Neuronal stem cell (in vitro differentiated cells): ENCODE data around the gene TNIK.

ENCODE experiments used
- DNase-seq: peaks from one replicate; pipeline ENCODE4 v3.0.0-alpha.2; 2013; ENCODE audit warnings: low spot score
- H2AFZ ChIP-seq: one replicate; pipeline ENCODE4 v1.6.1; 2013; ENCODE audit warnings: mild to moderate bottlenecking, low read length, inconsistent platforms
- H2AK5ac ChIP-seq: 2 replicates; pipeline ENCODE4 v1.6.1; 2013; ENCODE audit warnings: low read depth, mild to moderate bottlenecking, inconsistent platforms, low read length, moderate library complexity, mixed read lengths
- H2BK120ac ChIP-seq: 2 replicates; pipeline ENCODE4 v1.6.1; 2013; ENCODE audit warnings: low read depth, mild to moderate bottlenecking, inconsistent platforms, low read length, moderate library complexity, mixed read lengths
- H2BK12ac ChIP-seq: one replicate; pipeline ENCODE4 v1.6.1; 2013; ENCODE audit warnings: low read length, inconsistent platforms
- H2BK15ac ChIP-seq: 2 replicates; pipeline ENCODE4 v1.6.1; 2013; ENCODE audit warnings: mild to moderate bottlenecking, low read length, inconsistent platforms, mixed read lengths
- H2BK5ac ChIP-seq: one replicate; pipeline ENCODE4 v1.6.1; 2013; ENCODE audit warnings: inconsistent platforms, mild to moderate bottlenecking, low read length, moderate library complexity
- H3K14ac ChIP-seq: one replicate; pipeline ENCODE4 v1.6.1; 2013; ENCODE audit warnings: low read length, inconsistent platforms
- H3K18ac ChIP-seq: 2 replicates; pipeline ENCODE4 v1.6.1; 2013; ENCODE audit warnings: low read length, inconsistent platforms
- H3K23ac ChIP-seq: 2 replicates; pipeline ENCODE4 v1.6.1; 2013; ENCODE audit warnings: low read depth, mild to moderate bottlenecking, mixed read lengths, low read length, inconsistent platforms; ENCODE audit not compliant: poor library complexity
- H3K27ac ChIP-seq: replicated peaks from 3 replicates; pipeline ENCODE4 v1.5.1; 2013; ENCODE audit warnings: low read length, inconsistent platforms
- H3K27me3 ChIP-seq, 3 experiments: 2 replicates each; pipeline ENCODE4 v1.6.1; 2013; ENCODE audit warnings: low read length in 3 of 3, mild to moderate bottlenecking in 2 of 3, inconsistent platforms in 1 of 3, low read depth in 1 of 3, mixed read lengths in 1 of 3, moderate library complexity in 1 of 3; ENCODE audit not compliant: control insufficient read depth in 3 of 3, insufficient read depth in 3 of 3
- H3K36me3 ChIP-seq, 2 donors: replicated peaks in 1 of 2; 2 replicates each; pipeline ENCODE4 v1.6.1; 2013; ENCODE audit warnings: low read length in 2 of 2; ENCODE audit not compliant: control insufficient read depth in 2 of 2, insufficient read depth in 2 of 2
- H3K4ac ChIP-seq: 2 replicates; pipeline ENCODE4 v1.6.1; 2013; ENCODE audit warnings: inconsistent platforms, mild to moderate bottlenecking, low read length, moderate library complexity
- H3K4me1 ChIP-seq, 2 donors: 1 replicate in 1 of 2; 2 replicates in 1 of 2; pipeline ENCODE4 v1.6.1; 2013; ENCODE audit warnings: low read length in 2 of 2, low read depth in 1 of 2; ENCODE audit not compliant: control insufficient read depth in 2 of 2, insufficient read depth in 1 of 2
- H3K4me2 ChIP-seq: one replicate; pipeline ENCODE4 v1.6.1; 2013; ENCODE audit warnings: mild to moderate bottlenecking, low read length, inconsistent platforms; ENCODE audit not compliant: insufficient read depth, poor library complexity, severe bottlenecking
- H3K4me3 ChIP-seq, 2 donors: 2 replicates each; pipeline ENCODE4 v1.5.1; 2013; ENCODE audit warnings: low read length in 2 of 2, mild to moderate bottlenecking in 2 of 2, inconsistent platforms in 1 of 2, moderate library complexity in 1 of 2
- H3K79me1 ChIP-seq: one replicate; pipeline ENCODE4 v1.6.1; 2013; ENCODE audit warnings: low read depth, mild to moderate bottlenecking, inconsistent platforms, low read length, moderate library complexity
- H3K9ac ChIP-seq: one replicate; pipeline ENCODE4 v1.6.1; 2013; ENCODE audit warnings: mild to moderate bottlenecking, low read depth, low read length, inconsistent platforms; ENCODE audit not compliant: poor library complexity
- H3K9me3 ChIP-seq, 2 donors: replicated peaks in 1 of 2; 2 replicates each; pipeline versions ENCODE3 to v1.6.1; 2013; ENCODE audit warnings: low read length in 2 of 2, mild to moderate bottlenecking in 2 of 2, inconsistent platforms in 1 of 2, low read depth in 1 of 2, mixed read lengths in 1 of 2, moderate library complexity in 1 of 2; ENCODE audit not compliant: control insufficient read depth in 2 of 2, insufficient read depth in 1 of 2
- H4K8ac ChIP-seq: one replicate; pipeline ENCODE4 v1.6.1; 2013; ENCODE audit warnings: low read depth, mild to moderate bottlenecking, inconsistent platforms, low read length, moderate library complexity
- H4K91ac ChIP-seq: one replicate; pipeline ENCODE4 v1.6.1; 2013; ENCODE audit warnings: low read length, low read depth, mild to moderate bottlenecking, inconsistent platforms; ENCODE audit not compliant: poor library complexity
- WGBS, 2 donors: extraction: QIAGEN DNeasy Blood & Tissue Kit; methylation state at CpG; one replicate each; pipeline ENCODE4 v1.1.7; 2013; ENCODE audit warnings: missing lambda C conversion rate in 2 of 2, mixed read lengths in 1 of 2; ENCODE audit not compliant: insufficient read length in 2 of 2, insufficient replicate concordance in 1 of 2; ENCODE audit errors: extremely low coverage in 2 of 2; 5-methylcytosine and 5-hydroxymethylcytosine counted together

The TNIK gene

GRCh38 chr3:171374260-171374659, 85.9 kb downstream of the TNIK start:
- no peak overlapping the region for H2BK120ac ChIP-seq
- DNase-seq = no peak
- no CpG with 5 or more reads among the region's 1 CpG for WGBS, 2 donors

GRCh38 chr3:171373711-171374110, 86.5 kb downstream of the TNIK start:
- no peak overlapping the region for H3K18ac ChIP-seq
- no peak overlapping the region for H3K23ac ChIP-seq
- H3K36me3 ChIP-seq = no peaks in the 10 kb centered on the region
- no peak overlapping the region for H2AFZ ChIP-seq
- H3K4me2 ChIP-seq = no peak overlapping the region
- no peak overlapping the region for H2BK120ac ChIP-seq
- no peak overlapping the region for H4K8ac ChIP-seq
- H3K14ac ChIP-seq = no peak overlapping the region
- WGBS, 2 donors = no CpG with 5 or more reads among the region's 2 CpGs
- no peak overlapping the region for H2BK15ac ChIP-seq
- H3K9ac ChIP-seq = no peak overlapping the region
- no peak overlapping the region for H3K27ac ChIP-seq
- DNase-seq = no peak
- peaks cover 5 to 12% of the 10 kb centered on the region in 2 donors for H3K4me1 ChIP-seq
- H2AK5ac ChIP-seq = no peak overlapping the region
- no peak overlapping the region for H3K4ac ChIP-seq
- H3K4me3 ChIP-seq = no peak overlapping the region
- no peaks in the 10 kb centered on the region for H3K9me3 ChIP-seq
- no peak overlapping the region for H2BK12ac ChIP-seq
- H3K79me1 ChIP-seq = no peaks in the 10 kb centered on the region
- H2BK5ac ChIP-seq = no peak overlapping the region
- H4K91ac ChIP-seq = no peak overlapping the region
- H3K27me3 ChIP-seq = no peaks in the 10 kb centered on the region

More at GRCh38 chr3:171374260-171374659, 85.9 kb downstream of the TNIK start:
- Histone ChIP-seq H3K4me3 (no peak overlapping the region), H2BK5ac (no peak overlapping the region), H3K18ac (no peak overlapping the region), H3K27ac (no peak overlapping the region), H3K4ac (no peak overlapping the region), H3K27me3 (no peaks in the 10 kb centered on the region), H4K91ac (no peak overlapping the region), H3K4me2 (no peak overlapping the region), H4K8ac (no peak overlapping the region), H3K79me1 (no peaks in the 10 kb centered on the region), H3K36me3 (no peaks in the 10 kb centered on the region), H2BK15ac (no peak overlapping the region), H2BK12ac (no peak overlapping the region), H2AFZ (no peak overlapping the region), H3K9ac (no peak overlapping the region), H3K14ac (no peak overlapping the region), H3K4me1 (peaks cover 5 to 14% of the 10 kb centered on the region in 2 donors), H3K23ac (no peak overlapping the region), H2AK5ac (no peak overlapping the region), H3K9me3 (no peaks in the 10 kb centered on the region)

GRCh38 chr3:171372694-171373093, 87.5 kb downstream of the TNIK start:
- Histone ChIP-seq H2AK5ac (no peak overlapping the region), H3K79me1 (no peaks in the 10 kb centered on the region), H2BK12ac (no peak overlapping the region), H3K4me1 (peaks cover 3 to 7% of the 10 kb centered on the region in 2 donors), H2AFZ (no peak overlapping the region), H3K23ac (no peak overlapping the region), H3K4me2 (no peak overlapping the region), H3K27me3 (no peaks in the 10 kb centered on the region), H2BK15ac (no peak overlapping the region), H4K8ac (no peak overlapping the region), H3K4ac (no peak overlapping the region), H3K9ac (no peak overlapping the region), H3K18ac (no peak overlapping the region), H2BK120ac (no peak overlapping the region), H4K91ac (no peak overlapping the region), H3K9me3 (no peaks in the 10 kb centered on the region), H3K36me3 (peaks cover 0 to 7% of the 10 kb centered on the region in 2 donors), H2BK5ac (no peak overlapping the region), H3K14ac (no peak overlapping the region), H3K4me3 (no peak overlapping the region), H3K27ac (no peak overlapping the region)
- DNase-seq = no peak
- no CpG with 5 or more reads among the region's 2 CpGs for WGBS, 2 donors

- peaks cover 0 to 10% of the 10 kb centered on the region in 2 donors for H3K36me3 ChIP-seq
- H3K14ac ChIP-seq = no peak overlapping the region
- no peak overlapping the region for H3K4me2 ChIP-seq
- H3K9ac ChIP-seq = no peak overlapping the region
- no peaks in the 10 kb centered on the region for H3K27me3 ChIP-seq
- H3K23ac ChIP-seq = no peak overlapping the region
- H4K8ac ChIP-seq = no peak overlapping the region
- H3K18ac ChIP-seq = no peak overlapping the region
- H2BK5ac ChIP-seq = no peak overlapping the region
- no peak overlapping the region for H2BK15ac ChIP-seq
- H3K4me1 ChIP-seq = peaks cover 0 to 5% of the 10 kb centered on the region in 2 donors
- no peak overlapping the region for H3K27ac ChIP-seq
- DNase-seq = no peak
- H3K9me3 ChIP-seq = no peaks in the 10 kb centered on the region
- H3K4ac ChIP-seq = no peak overlapping the region
- no peak overlapping the region for H4K91ac ChIP-seq
- H2BK120ac ChIP-seq = no peak overlapping the region
- no peak overlapping the region for H2AK5ac ChIP-seq
- no peak overlapping the region for H3K4me3 ChIP-seq
- H2BK12ac ChIP-seq = no peak overlapping the region
- H3K79me1 ChIP-seq = no peaks in the 10 kb centered on the region
- WGBS, 2 donors = no CpG with 5 or more reads among the region's 3 CpGs
- no peak overlapping the region for H2AFZ ChIP-seq
Measured at GRCh38 chr3:171371354-171371753, 88.9 kb downstream of the TNIK start.
